ENCODE measurements around the gene ABCF3.

ABCF3 gene

GRCh38 chr3:184166671-184167070, 19.3 kb upstream of the ABCF3 start:
- no peak for FAIRE-seq
- DNase-seq (ENCODE audit: insufficient read length, low spot score): no peak
- TF ChIP-seq TAF1 (IDR thresholded peaks at IDR 0.05; ENCODE audit: low read depth, low read length) (no peak), POLR2A (IDR thresholded peaks at IDR 0.05; ENCODE audit: low read depth, low read length) (no peak), SPI1 (IDR thresholded peaks at IDR 0.05; ENCODE audit: low read depth, low read length) (no peak)

GRCh38 chr3:184167786-184168185, 18.2 kb upstream of the ABCF3 start:
- no peak for TF ChIP-seq PAX5 (IDR thresholded peaks at IDR 0.05; ENCODE audit: insufficient read depth, low read length, severe bottlenecking)
- no peak for TF ChIP-seq SPI1 (IDR thresholded peaks at IDR 0.05; ENCODE audit: low read depth, low read length)
- TF ChIP-seq POU2F2 (IDR thresholded peaks at IDR 0.05; ENCODE audit: low read depth, low read length): no peak
- TF ChIP-seq POLR2AphosphoS5 (IDR thresholded peaks at IDR 0.05; ENCODE audit: low read depth, low read length): no peak
- TF ChIP-seq POLR2A (IDR thresholded peaks at IDR 0.05; ENCODE audit: low read depth, low read length): no peak
- no peak for TF ChIP-seq TAF1 (IDR thresholded peaks at IDR 0.05; ENCODE audit: low read depth, low read length)
- FAIRE-seq (no peak), DNase-seq (ENCODE audit: insufficient read length, low spot score) (no peak)

GRCh38 chr3:184168363-184169120, 17.5 kb upstream of the ABCF3 start:
- FAIRE-seq: no peak

GRCh38 chr3:184169896-184170875, 15.8 kb upstream of the ABCF3 start:
- FAIRE-seq (no peak), DNase-seq (ENCODE audit: insufficient read length, low spot score) (no peak)
- no peak for TF ChIP-seq POLR2AphosphoS5 (IDR thresholded peaks at IDR 0.05; ENCODE audit: low read depth, low read length)
- no peak for TF ChIP-seq PAX5 (IDR thresholded peaks at IDR 0.05; ENCODE audit: insufficient read depth, low read length, severe bottlenecking)
- no peak for TF ChIP-seq POU2F2 (IDR thresholded peaks at IDR 0.05; ENCODE audit: low read depth, low read length)
- no peak for TF ChIP-seq TAF1 (IDR thresholded peaks at IDR 0.05; ENCODE audit: low read depth, low read length)
- no peak for TF ChIP-seq POLR2A (IDR thresholded peaks at IDR 0.05; ENCODE audit: low read depth, low read length)

More at GRCh38 chr3:184168363-184169120, 17.5 kb upstream of the ABCF3 start:
- no peak for TF ChIP-seq POU2F2 (IDR thresholded peaks at IDR 0.05; ENCODE audit: low read depth, low read length)
- TF ChIP-seq POLR2AphosphoS5 (IDR thresholded peaks at IDR 0.05; ENCODE audit: low read depth, low read length): no peak
- no peak for TF ChIP-seq TAF1 (IDR thresholded peaks at IDR 0.05; ENCODE audit: low read depth, low read length)
- no peak for TF ChIP-seq SPI1 (IDR thresholded peaks at IDR 0.05; ENCODE audit: low read depth, low read length)
- TF ChIP-seq POLR2A (IDR thresholded peaks at IDR 0.05; ENCODE audit: low read depth, low read length): no peak
- TF ChIP-seq PAX5 (IDR thresholded peaks at IDR 0.05; ENCODE audit: insufficient read depth, low read length, severe bottlenecking): no peak
- no peak for DNase-seq (ENCODE audit: insufficient read length, low spot score)

GRCh38 chr3:184171562-184171961, 14.4 kb upstream of the ABCF3 start:
- FAIRE-seq (no peak), DNase-seq (ENCODE audit: insufficient read length, low spot score) (no peak)
- TF ChIP-seq SPI1 (IDR thresholded peaks at IDR 0.05; ENCODE audit: low read depth, low read length) (no peak), POLR2A (IDR thresholded peaks at IDR 0.05; ENCODE audit: low read depth, low read length) (no peak), POU2F2 (IDR thresholded peaks at IDR 0.05; ENCODE audit: low read depth, low read length) (no peak), PAX5 (IDR thresholded peaks at IDR 0.05; ENCODE audit: insufficient read depth, low read length, severe bottlenecking) (no peak), POLR2AphosphoS5 (IDR thresholded peaks at IDR 0.05; ENCODE audit: low read depth, low read length) (no peak), TAF1 (IDR thresholded peaks at IDR 0.05; ENCODE audit: low read depth, low read length) (no peak)

GRCh38 chr3:184172681-184173373, 13.2 kb upstream of the ABCF3 start:
- FAIRE-seq (no peak), DNase-seq (ENCODE audit: insufficient read length, low spot score) (no peak)
- TF ChIP-seq TAF1 (IDR thresholded peaks at IDR 0.05; ENCODE audit: low read depth, low read length) (no peak), POLR2A (IDR thresholded peaks at IDR 0.05; ENCODE audit: low read depth, low read length) (no peak), PAX5 (IDR thresholded peaks at IDR 0.05; ENCODE audit: insufficient read depth, low read length, severe bottlenecking) (no peak), SPI1 (IDR thresholded peaks at IDR 0.05; ENCODE audit: low read depth, low read length) (no peak)

GRCh38 chr3:184173374-184173722, 12.7 kb upstream of the ABCF3 start:
- TF ChIP-seq POU2F2 (IDR thresholded peaks at IDR 0.05; ENCODE audit: low read depth, low read length) (no peak), TAF1 (IDR thresholded peaks at IDR 0.05; ENCODE audit: low read depth, low read length) (no peak), PAX5 (IDR thresholded peaks at IDR 0.05; ENCODE audit: insufficient read depth, low read length, severe bottlenecking) (no peak), POLR2A (IDR thresholded peaks at IDR 0.05; ENCODE audit: low read depth, low read length) (no peak), POLR2AphosphoS5 (IDR thresholded peaks at IDR 0.05; ENCODE audit: low read depth, low read length) (no peak), SPI1 (IDR thresholded peaks at IDR 0.05; ENCODE audit: low read depth, low read length) (no peak)
- no peak for FAIRE-seq

GRCh38 chr3:184174284-184174645, 11.7 kb upstream of the ABCF3 start:
- FAIRE-seq (no peak), DNase-seq (ENCODE audit: insufficient read length, low spot score) (no peak)
- no peak for TF ChIP-seq POLR2AphosphoS5 (IDR thresholded peaks at IDR 0.05; ENCODE audit: low read depth, low read length)

More at GRCh38 chr3:184173374-184173722, 12.7 kb upstream of the ABCF3 start:
- DNase-seq (ENCODE audit: insufficient read length, low spot score): no peak

Data from GM12891 (cell line).